H9 (cell line): Measurements from ENCODE around the gene POU6F2. TPM values are rescaled to one million over a fixed set of nuclear protein-coding genes. Genes with fewer than 3 reads are reported as not detected.

Experiments used
- DNase-seq: peaks from one replicate; pipeline ENCODE4 v3.0.0-alpha.2; 2017
- H2AFZ ChIP-seq: one replicate; pipeline ENCODE4 v1.6.1; 2013; ENCODE audit warnings: mild to moderate bottlenecking, low read length, control low read depth, moderate library complexity
- H2AK5ac ChIP-seq: 2 replicates; pipeline ENCODE4 v1.6.1; 2013; ENCODE audit warnings: low read length, control low read depth, mixed read lengths; ENCODE audit not compliant: insufficient read length
- H2BK120ac ChIP-seq: one replicate; pipeline ENCODE4 v1.6.1; 2013; ENCODE audit warnings: low read depth, mild to moderate bottlenecking, low read length, control low read depth, inconsistent platforms; ENCODE audit not compliant: poor library complexity, severe bottlenecking
- H2BK12ac ChIP-seq: 2 replicates; pipeline ENCODE4 v1.6.1; 2013; ENCODE audit warnings: low read length, control low read depth, mixed read lengths, low read depth; ENCODE audit not compliant: insufficient read length
- H2BK15ac ChIP-seq: 2 replicates; pipeline ENCODE4 v1.6.1; 2013; ENCODE audit warnings: low read depth, low read length, control low read depth
- H2BK20ac ChIP-seq: one replicate; pipeline ENCODE4 v1.6.1; 2013; ENCODE audit warnings: low read depth, mild to moderate bottlenecking, low read length, control low read depth, inconsistent platforms; ENCODE audit not compliant: poor library complexity, severe bottlenecking
- H2BK5ac ChIP-seq: 2 replicates; pipeline ENCODE4 v1.6.1; 2013; ENCODE audit warnings: low read length, control low read depth, mixed read lengths; ENCODE audit not compliant: insufficient read length
- H3K14ac ChIP-seq: 2 replicates; pipeline ENCODE4 v1.6.1; 2013; ENCODE audit warnings: low read length, control low read depth; ENCODE audit not compliant: insufficient read depth
- H3K18ac ChIP-seq: 2 replicates; pipeline ENCODE4 v1.6.1; 2013; ENCODE audit warnings: low read depth, mild to moderate bottlenecking, mixed read lengths, low read length, control low read depth; ENCODE audit not compliant: insufficient read length
- H3K23ac ChIP-seq: 2 replicates; pipeline ENCODE4 v1.6.1; 2013; ENCODE audit warnings: low read length, control low read depth, mixed read lengths, low read depth; ENCODE audit not compliant: insufficient read length
- H3K23me2 ChIP-seq: 2 replicates; pipeline ENCODE4 v1.6.1; 2013; ENCODE audit warnings: low read depth, mild to moderate bottlenecking, mixed read lengths, low read length, control low read depth; ENCODE audit not compliant: insufficient read length, poor library complexity, severe bottlenecking
- H3K27ac ChIP-seq: 2 replicates; pipeline ENCODE4 v1.5.1; 2013; ENCODE audit warnings: low read length, control low read depth, mixed read lengths, low read depth; ENCODE audit not compliant: insufficient read length
- H3K27me3 ChIP-seq: 2 replicates; pipeline ENCODE4 v1.6.1; 2013; ENCODE audit warnings: low read length, control low read depth, inconsistent platforms; ENCODE audit not compliant: insufficient read depth
- H3K4ac ChIP-seq: 2 replicates; pipeline ENCODE4 v1.6.1; 2013; ENCODE audit warnings: low read depth, mild to moderate bottlenecking, control low read depth, inconsistent platforms, low read length, moderate library complexity
- H3K4me1 ChIP-seq: 2 replicates; pipeline ENCODE4 v1.6.1; 2013; ENCODE audit warnings: low read length, control low read depth, inconsistent platforms; ENCODE audit not compliant: insufficient read depth
- H3K4me2 ChIP-seq: 2 replicates; pipeline ENCODE4 v1.6.1; 2013; ENCODE audit warnings: low read length, control low read depth, mixed read lengths; ENCODE audit not compliant: insufficient read length, insufficient read depth
- H3K56ac ChIP-seq: 2 replicates; pipeline ENCODE4 v1.6.1; 2013; ENCODE audit warnings: low read depth, mild to moderate bottlenecking, mixed read lengths, low read length, control low read depth; ENCODE audit not compliant: insufficient read length
- H3K79me1 ChIP-seq: 2 replicates; pipeline ENCODE4 v1.6.1; 2013; ENCODE audit warnings: low read depth, mild to moderate bottlenecking, moderate library complexity, low read length, control low read depth, inconsistent platforms; ENCODE audit not compliant: insufficient read depth, poor library complexity, severe bottlenecking
- H3K79me2 ChIP-seq: 2 replicates; pipeline ENCODE4 v1.6.1; 2013; ENCODE audit warnings: low read length, control low read depth, inconsistent platforms; ENCODE audit not compliant: insufficient read depth
- H3K9ac ChIP-seq: 2 replicates; pipeline ENCODE4 v1.6.1; 2013; ENCODE audit warnings: low read length, control low read depth, mixed read lengths; ENCODE audit not compliant: insufficient read length; ENCODE audit errors: extremely low read depth
- H3K9me3 ChIP-seq: one replicate; pipeline ENCODE4 v1.6.1; 2013; ENCODE audit warnings: low read depth, low read length, inconsistent platforms; ENCODE audit not compliant: control insufficient read depth
- H3T11ph ChIP-seq: one replicate; pipeline ENCODE4 v1.6.1; 2013; ENCODE audit warnings: mild to moderate bottlenecking, low read length, control low read depth, inconsistent platforms
- H4K20me1 ChIP-seq: one replicate; pipeline ENCODE4 v1.6.1; 2013; ENCODE audit not compliant: control insufficient read depth, insufficient read length, insufficient read depth
- H4K5ac ChIP-seq: 2 replicates; pipeline ENCODE4 v1.6.1; 2013; ENCODE audit warnings: low read depth, mild to moderate bottlenecking, mixed read lengths, low read length, control low read depth; ENCODE audit not compliant: insufficient read length
- H4K8ac ChIP-seq: replicated peaks from 2 replicates; pipeline ENCODE4 v1.6.1; 2013; ENCODE audit warnings: low read length, control low read depth, mixed read lengths, low read depth; ENCODE audit not compliant: insufficient read length
- H4K91ac ChIP-seq: 2 replicates; pipeline ENCODE4 v1.6.1; 2013; ENCODE audit warnings: low read depth, mild to moderate bottlenecking, moderate library complexity, mixed read lengths, low read length, control low read depth; ENCODE audit not compliant: insufficient read length
- H3K27ac Mint-ChIP-seq, 3 experiments: 2 replicates in 2 of 3; 3 replicates in 1 of 3; pipeline ENCODE4 v1.8.0; 2020 to 2021; ENCODE audit warnings: mixed read lengths in 3 of 3, mild to moderate bottlenecking in 1 of 3, moderate library complexity in 1 of 3
- H3K27me3 Mint-ChIP-seq: 2 replicates; pipeline ENCODE4 v1.8.0; 2021; ENCODE audit warnings: low read depth, mild to moderate bottlenecking, moderate library complexity, mixed read lengths
- H3K36me3 Mint-ChIP-seq, 3 experiments: 2 replicates in 2 of 3; 3 replicates in 1 of 3; pipeline ENCODE4 v1.8.0; 2020 to 2021; ENCODE audit warnings: low read depth in 3 of 3, mixed read lengths in 3 of 3; ENCODE audit not compliant: insufficient read depth in 1 of 3
- H3K4me1 Mint-ChIP-seq, 2 experiments: 2 replicates each; pipeline ENCODE4 v1.8.0; 2020; ENCODE audit warnings: mixed read lengths in 2 of 2
- H3K4me3 Mint-ChIP-seq, 2 experiments: 2 replicates in 1 of 2; 3 replicates in 1 of 2; pipeline ENCODE4 v1.8.0; 2020 to 2021; ENCODE audit warnings: mild to moderate bottlenecking in 2 of 2, mixed read lengths in 2 of 2, moderate library complexity in 1 of 2
- H3K9me3 Mint-ChIP-seq, 2 experiments: 2 replicates in 1 of 2; 3 replicates in 1 of 2; pipeline ENCODE4 v1.8.0; 2020; ENCODE audit warnings: mild to moderate bottlenecking in 2 of 2, mixed read lengths in 2 of 2, moderate library complexity in 1 of 2
- CTCF ChIP-seq: fragments of 200-600 bp; sonication (generic); conservative IDR thresholded peaks from 3 replicates; pipeline ENCODE4 v1.8.0; 2021; ENCODE audit warnings: antibody characterized with exemption, mild to moderate bottlenecking
- WGBS: extraction: QIAGEN DNeasy Blood & Tissue Kit; methylation state at CpG from one replicate; pipeline ENCODE4 v1.1.7; 2013; ENCODE audit warnings: missing lambda C conversion rate, low lambda C conversion rate, mixed read lengths; ENCODE audit not compliant: insufficient read length; ENCODE audit errors: extremely low coverage; 5-methylcytosine and 5-hydroxymethylcytosine counted together
- total RNA-seq: library from RNA; stranded (reverse); gene quantifications from 2 replicates; pipeline ENCODE4 v1.2.1, GENCODE V29; 2021

The POU6F2 gene
- total RNA-seq, 1 experiment from 2014 or later = 1.9 TPM

DNA sequence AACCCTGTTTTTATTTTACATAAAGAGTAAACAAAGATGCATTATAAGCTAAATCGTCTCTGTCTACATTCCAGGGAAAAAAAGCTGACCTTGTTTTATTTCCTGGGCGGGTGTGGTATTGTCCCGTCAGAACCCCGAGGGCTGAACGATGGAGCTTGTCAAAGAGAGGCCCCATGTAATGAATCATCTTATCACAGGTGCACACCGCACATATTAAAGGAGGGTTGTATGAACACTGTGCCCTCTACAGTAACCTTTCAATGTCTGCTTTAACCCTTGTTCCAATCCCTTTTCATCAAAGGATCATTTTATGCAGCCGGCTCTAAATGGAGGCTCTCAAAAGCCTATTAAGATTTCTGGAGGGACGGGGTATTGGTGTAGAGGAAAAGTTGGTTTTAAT, 430.0 kb downstream of the POU6F2 start:
- no peak overlapping the region for H3K9ac ChIP-seq
- H3K23me2 ChIP-seq = no peaks in the 10 kb centered on the region
- TF ChIP-seq CTCF = no peak
- no peak overlapping the region for H2AK5ac ChIP-seq
- H3K18ac ChIP-seq = no peak overlapping the region
- H3K79me2 ChIP-seq = no peaks in the 10 kb centered on the region
- no peak overlapping the region for H3K56ac ChIP-seq
- no peak for DNase-seq
- H3K23ac ChIP-seq = no peak overlapping the region
- H3T11ph ChIP-seq = no peak overlapping the region
- no peak overlapping the region for H3K4me2 ChIP-seq
- H3K27me3 ChIP-seq = no peaks in the 10 kb centered on the region
- H4K20me1 ChIP-seq = no peaks in the 10 kb centered on the region
- no peak overlapping the region for H3K27ac Mint-ChIP-seq
- no peak overlapping the region for H4K5ac ChIP-seq
- no peak overlapping the region for H2BK5ac ChIP-seq
- no peaks in the 10 kb centered on the region; the same call in 1 of the 2 replicates for H3K4me1 ChIP-seq
- no peak overlapping the region for H2BK20ac ChIP-seq
- no peak overlapping the region for H4K91ac ChIP-seq
- no peak overlapping the region for H2BK120ac ChIP-seq
- no peaks in the 10 kb centered on the region for H3K27me3 Mint-ChIP-seq
- H3K79me1 ChIP-seq = no peaks in the 10 kb centered on the region
- H3K4me1 Mint-ChIP-seq = peaks cover 23 to 28% of the 10 kb centered on the region in 2 experiments
- H3K9me3 Mint-ChIP-seq = no peaks in the 10 kb centered on the region
- no peak overlapping the region for H3K4me3 Mint-ChIP-seq
- WGBS = no CpG with 5 or more reads among the region's 8 CpGs
- H4K8ac ChIP-seq = no peak overlapping the region
- H2BK15ac ChIP-seq = no peak overlapping the region
- no peak overlapping the region for H3K4ac ChIP-seq
- H3K27ac ChIP-seq = no peak overlapping the region
- H3K9me3 ChIP-seq = no peaks in the 10 kb centered on the region
- H2BK12ac ChIP-seq = no peak overlapping the region
- H2AFZ ChIP-seq = no peak overlapping the region
- no peaks in the 10 kb centered on the region for H3K36me3 Mint-ChIP-seq
- H3K14ac ChIP-seq = no peak overlapping the region
